ENCODE measurements around the gene MICAL2.

MICAL2 gene

DNA sequence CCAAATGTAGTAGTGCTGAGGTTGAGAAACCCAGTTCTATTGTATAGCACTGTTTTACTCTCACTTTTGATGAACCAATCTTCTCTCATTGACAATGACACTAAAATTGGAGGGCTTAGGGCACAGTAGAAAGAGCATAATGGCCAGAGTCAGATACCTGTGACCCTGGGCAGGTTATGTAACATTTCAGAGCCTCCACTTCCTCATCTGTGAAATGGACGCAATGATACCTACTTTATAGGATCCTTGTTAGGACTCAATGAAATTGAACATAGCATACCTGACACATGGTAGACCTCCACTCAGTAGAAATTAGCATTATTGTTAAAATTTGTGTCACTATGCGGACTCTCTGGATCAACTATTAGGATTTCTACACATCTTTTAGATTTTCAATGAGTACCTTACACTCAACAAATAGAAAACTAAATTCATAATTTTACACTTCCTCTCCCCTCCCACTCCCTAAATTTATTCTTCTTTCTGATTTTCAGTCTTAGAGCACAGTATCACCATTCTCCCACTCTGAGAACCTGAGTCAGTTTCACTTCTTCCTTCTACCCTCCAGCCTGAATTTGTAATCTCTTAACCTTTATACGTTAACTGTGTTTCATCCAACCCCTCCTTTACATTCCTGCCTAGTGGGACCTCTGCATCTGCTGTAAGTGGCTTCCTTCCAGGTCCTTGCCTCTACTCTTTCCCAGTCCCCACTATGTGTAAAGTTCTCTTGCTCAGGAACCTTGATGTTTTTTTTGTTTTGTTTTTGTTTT, 78.3 kb downstream of the MICAL2 start:
- DNase-seq (ENCODE audit: low read depth): no peak

DNA sequence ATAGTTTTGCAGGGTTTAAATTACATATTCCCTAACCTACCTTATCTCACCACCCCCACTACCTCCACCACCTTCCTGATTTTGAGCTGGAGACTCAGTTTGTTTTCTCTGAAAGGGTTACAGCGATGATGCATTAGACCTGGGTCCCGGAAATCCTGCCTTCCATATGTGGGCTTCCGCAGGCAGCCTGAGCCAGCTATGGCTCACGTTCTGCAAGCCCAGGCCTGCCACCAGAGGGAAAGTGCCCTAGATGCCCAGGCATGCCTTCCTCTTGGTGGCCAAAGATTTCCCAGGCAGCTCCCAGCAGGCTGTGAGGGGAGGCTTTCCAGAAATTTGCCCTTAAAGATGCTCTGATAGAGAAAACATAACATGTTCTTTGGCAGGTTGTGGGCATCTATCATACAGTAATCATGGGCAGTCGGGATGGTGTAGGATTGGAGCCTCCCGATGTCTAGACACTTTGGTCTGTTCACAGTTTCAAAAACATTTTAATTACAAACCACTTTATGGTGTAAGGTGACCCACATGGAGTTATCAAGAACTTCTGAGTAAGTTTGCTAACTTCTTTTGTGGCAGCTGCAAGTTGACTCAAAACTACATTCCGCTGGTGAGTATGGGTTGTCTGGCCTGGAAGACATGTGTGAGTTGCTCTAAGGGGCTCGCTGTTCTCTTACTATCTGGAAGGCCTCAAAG, 79.3 kb downstream of the MICAL2 start:
- peak; percentile 34 for DNase-seq (ENCODE audit: low read depth)

DNA sequence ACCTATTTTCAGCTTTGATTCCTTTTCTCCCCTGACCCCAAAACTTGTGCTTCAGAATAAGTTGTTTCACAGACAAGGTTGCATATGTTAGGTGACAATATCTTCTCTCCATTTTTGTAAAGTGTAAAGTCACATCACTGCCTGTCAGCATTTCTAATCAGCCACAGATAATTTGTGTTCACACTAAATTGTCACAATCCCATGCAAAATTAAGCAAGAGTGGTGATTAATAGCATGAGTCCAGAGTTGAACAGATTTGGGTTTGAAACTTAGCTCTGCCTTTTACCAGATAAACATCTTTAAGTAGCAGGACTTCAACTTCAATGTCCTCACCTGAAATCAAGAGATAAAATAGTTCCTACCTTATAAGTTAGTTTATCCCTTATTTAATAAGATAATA, 80.1 kb downstream of the MICAL2 start:
- no peak for DNase-seq (ENCODE audit: low read depth)

DNA sequence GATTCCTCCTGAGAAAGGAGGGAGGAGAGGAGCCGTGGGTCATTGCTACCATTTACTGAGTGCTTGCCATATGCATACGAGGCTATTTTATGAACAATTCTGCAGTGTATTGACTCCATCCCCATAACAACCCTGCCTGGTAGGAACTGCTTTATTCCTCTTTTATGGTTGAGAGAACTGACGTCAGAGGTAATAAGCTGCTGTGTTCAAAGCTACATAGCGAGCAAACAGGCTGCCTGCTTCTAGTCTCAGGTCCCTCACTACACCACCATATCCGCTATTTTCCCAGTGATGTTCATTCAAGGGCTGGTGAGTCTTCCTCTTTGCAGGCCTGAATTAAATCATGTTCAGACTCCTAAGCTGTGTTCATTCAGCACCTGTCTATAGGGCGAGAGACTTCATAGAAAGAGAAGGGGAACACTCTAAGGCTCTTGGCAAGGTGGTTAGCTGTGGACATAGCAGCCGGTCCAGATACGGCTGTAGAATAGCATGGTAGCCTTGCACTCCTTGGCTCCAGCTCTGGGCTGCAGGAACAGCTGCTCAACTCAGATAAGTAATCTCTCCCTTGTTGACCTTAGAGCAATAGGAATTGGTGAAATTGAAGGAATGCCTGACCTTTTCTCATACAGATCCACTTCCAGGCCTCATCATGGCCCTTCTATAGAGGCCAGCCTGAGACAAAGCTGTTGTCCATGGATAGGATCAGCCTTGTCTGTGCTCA, 82.6 kb downstream of the MICAL2 start:
- no peak for DNase-seq (ENCODE audit: low read depth)

DNA sequence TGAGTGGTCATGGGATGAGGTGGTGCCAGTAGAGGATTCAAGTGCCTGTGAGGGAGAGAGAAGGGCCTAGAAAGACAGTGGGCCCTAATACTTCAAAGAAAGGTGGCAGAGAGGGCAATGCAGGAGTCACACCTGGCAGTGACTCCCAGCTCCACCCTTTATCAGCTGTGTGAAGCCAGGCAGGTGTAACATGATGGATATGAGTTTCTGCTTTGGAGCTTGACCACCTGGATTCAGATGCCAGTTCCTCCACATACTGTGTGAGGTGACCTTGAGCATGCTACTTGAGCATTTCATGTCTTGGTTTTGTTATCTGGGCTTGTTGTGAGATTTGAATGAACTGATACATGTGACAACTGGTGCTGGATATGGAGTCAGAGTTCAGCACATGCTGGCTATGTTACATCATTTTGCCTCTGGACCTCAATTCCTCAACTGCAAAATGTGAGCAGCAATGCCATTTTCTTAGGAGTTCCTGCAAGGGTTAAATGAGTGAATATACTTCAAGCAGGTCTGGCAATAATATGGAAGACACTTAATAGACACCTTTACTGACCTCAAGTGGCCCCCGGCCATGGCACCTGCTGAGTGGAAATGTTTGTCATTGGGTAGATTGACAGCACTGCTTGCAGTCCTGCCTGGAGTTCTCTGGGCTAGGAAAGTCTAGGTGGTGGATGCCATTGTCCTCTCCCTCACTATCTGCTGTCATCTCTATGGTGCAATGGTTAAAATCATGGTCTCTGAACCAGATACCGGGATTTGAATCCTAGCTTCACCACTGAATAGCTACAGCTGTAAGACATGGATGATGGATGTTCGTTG, 83.3 kb downstream of the MICAL2 start:
- no peak for DNase-seq (ENCODE audit: low read depth)

DNA sequence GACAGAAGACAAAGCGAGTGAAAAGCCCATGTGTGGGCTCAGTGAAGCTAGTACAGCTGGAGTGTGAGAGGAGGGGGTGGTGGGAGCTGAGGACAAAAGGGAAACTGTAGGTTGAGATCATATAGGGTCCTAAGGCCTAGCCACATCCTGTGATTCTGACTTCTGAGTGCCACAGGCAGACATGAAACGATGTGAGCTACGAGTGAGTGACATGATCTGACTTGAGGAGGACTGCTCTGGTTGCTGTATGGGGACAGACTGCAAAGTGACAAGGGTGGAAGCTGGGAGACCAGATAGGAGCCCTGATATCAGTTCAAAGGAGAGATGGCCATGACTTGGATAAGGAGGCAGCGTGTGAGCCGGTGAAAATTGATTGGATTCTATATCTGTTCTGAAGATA, 85.4 kb downstream of the MICAL2 start:
- DNase-seq (ENCODE audit: low read depth): no peak

DNA sequence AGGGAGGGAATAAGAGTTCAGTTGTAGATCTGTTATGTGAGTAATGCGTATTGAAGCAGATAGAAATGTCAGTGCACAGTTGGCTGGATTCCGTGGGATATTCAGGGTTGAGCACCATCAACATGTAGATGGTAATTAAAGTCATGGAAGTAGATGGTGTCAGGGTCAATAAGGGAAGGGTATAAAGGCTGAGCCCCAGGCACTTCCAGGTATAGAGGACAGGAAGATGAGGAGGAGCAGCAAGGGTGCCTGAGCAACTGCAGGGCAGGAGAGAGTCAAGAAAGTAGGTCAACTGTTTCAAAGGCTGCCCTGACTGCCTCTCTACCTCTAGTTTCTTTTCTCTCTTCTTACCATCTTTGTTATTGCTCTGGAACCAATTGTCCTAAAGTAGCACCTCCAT, 85.9 kb downstream of the MICAL2 start:
- no peak for DNase-seq (ENCODE audit: low read depth)

DNA sequence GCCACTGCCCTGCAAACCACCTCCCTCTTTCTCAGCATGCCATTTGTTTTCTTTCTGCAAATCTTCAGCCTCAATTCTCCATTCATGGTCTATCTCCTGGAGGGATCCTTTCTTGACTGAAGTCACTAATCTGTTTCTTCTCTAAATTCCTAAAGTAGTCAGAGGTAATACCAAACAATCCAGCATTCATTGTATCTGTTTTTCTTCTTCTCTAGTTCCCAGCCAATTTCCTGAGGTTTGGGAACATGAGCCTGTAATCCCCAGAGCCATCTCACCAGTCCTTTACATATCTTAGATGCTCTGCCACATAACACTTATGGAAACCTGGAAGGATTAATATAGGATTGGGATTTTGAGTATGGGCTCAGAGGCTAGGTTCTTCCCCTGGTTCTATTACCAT, 86.5 kb downstream of the MICAL2 start:
- no peak for DNase-seq (ENCODE audit: low read depth)

DNA sequence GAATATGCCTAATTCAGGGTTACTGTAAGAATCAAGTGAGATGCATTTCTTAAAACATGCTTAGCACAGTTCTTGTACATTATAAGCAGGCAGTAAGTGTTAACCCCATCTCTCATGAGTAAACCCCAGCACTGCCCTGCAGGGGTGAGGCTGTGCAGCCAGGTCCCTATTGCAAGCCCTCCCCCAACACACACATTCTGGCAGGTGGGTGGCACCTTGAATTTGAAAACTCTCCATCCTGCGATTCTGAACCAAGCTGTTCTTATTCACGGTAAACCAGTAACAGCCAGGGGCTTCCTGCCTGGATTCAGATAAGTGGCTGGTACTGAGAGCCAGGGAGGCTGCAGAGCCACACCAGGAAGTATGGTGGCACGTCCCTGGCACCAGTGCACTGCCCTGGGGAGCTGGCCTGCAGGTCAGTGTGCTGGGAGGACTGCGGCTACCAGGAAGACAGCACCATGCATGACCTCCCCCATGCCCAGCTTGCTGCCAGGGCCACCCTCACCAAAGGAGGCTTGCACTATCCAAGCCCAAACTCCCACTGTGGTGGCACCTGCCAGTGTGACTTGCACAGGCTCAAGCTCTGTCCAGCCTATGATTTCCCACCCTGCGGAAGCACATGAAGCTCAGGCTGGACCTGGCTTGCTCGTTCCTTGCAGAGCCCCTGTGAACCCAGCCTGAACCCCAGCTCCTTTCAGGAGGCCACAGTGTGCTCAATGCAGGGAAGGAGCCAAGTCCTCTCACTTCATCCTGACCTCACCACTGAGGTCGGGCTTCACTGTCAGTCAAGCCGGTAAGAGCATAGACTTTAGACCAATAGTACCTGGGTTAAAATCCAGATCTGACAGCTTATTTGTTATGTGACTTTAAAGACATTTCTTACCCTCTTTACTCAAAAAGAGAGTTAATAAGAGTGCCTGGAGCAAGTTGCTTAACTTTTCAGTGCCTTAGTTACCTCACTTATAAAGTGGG, 88.1 kb downstream of the MICAL2 start:
- DNase-seq (ENCODE audit: low read depth): no peak

DNA sequence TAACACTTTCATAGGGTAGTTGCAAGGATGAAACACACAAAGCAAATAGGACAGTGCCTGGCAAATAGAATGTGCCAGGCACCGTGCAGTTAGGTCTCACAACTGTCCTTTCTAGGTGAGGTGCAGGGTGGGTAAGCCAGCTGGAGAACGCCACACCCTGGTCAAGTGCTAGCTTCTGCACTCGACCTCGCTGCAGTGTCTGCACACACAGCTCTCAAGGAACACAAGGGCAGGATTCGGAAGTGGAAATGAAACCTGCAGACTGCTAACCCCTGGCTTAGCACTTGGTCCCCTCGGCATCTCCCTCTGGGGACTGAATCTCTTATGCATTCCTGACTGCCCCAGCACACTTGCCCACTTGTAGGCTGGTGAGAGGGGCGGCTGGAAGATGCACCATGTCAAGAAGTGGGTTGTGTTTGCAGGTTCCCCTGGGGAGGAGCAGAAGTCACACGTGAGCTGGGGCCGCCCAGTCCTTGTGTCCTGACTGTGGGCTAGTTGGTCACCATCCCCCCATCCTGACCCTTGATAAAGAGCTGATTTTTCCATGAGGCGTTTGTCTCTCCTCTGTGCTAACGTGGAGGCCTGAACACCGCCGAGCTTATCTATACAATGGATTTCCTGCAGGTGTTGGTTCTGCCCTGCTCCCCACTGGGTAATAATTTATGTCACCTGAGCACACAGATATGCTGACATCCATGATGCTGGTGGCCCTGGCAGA, 89.0 kb downstream of the MICAL2 start:
- DNase-seq (ENCODE audit: low read depth): no peak

DNA sequence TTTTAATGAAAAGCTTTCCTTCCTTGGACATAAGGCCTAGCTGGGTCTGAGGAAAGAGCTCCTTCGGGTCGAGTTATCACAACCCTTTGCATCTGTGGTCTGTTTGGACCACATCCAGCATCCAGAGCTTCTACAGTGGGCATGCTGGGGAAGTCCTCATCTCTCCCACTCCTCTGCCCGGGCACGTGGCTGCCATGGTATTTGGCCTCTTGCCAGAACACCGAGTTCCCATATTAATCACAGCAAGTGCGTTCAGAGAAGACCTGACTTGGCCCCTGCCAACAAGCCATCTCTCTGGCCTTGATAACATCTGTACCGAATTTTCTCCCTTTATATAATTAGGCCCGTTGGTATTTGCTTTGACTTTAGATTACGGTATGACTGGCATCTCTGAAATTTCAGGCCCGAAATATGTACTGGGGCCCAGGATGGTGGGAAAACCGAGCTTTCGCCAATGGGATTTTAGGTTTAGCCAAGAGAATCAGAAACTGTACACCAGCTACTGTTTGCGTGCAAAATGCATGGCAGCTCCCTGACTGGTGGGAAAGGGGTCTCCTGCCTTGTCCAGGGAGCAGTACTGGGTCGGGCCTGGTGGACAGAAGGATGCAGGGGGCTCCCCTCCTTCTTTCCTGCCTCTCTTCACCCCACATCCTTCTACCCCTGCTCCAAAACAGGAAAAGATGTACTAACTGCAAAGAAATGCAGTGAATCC, 90.0 kb downstream of the MICAL2 start:
- no peak for DNase-seq (ENCODE audit: low read depth)

DNA sequence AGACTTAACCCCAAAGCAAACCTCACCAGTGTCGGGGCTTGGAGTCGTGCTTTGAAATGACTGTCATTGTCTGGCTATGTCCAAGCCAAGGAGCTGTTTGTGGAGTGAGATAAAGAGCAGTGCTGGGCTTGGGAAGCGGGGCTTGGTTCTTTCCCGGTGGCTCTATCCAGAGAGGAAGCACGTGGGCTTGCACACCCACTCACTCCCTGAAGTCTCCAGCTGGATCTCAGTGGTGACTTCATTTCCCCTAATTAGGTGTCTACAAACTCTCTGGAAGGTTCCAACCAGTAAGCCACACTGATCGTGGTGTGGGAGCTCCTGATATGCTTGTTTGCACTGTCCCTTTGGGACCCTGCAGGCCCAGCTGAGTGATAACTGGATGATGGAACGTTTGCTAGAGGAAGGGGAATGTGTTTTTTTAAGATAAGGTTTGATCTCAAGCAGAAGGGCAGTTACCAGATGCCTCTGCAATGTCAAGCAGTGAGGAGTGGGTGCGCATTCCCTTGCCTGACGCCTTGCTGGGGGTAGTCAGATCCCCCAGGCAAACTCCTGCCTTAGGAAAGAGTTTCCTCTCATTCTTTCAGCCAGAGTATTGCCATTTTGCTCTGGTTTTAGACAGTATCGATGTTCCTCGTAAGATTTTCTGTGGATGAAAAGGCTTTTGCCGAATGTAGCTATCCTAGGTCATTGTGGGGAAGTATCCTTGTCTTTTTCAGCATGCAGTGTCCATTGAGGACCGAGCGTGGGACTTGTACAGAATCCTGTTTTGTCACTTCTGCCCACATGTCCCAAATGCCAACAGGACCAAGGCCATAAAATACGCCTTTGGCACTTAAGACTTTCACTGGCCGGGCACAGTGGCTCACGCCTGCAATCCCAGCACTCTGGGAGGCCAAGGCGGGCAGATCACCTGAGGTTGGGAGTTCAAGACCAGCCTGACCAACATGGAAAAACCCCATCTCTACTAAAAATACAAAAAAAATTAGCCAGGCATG, 90.9 kb downstream of the MICAL2 start:
- no peak for DNase-seq (ENCODE audit: low read depth)

DNA sequence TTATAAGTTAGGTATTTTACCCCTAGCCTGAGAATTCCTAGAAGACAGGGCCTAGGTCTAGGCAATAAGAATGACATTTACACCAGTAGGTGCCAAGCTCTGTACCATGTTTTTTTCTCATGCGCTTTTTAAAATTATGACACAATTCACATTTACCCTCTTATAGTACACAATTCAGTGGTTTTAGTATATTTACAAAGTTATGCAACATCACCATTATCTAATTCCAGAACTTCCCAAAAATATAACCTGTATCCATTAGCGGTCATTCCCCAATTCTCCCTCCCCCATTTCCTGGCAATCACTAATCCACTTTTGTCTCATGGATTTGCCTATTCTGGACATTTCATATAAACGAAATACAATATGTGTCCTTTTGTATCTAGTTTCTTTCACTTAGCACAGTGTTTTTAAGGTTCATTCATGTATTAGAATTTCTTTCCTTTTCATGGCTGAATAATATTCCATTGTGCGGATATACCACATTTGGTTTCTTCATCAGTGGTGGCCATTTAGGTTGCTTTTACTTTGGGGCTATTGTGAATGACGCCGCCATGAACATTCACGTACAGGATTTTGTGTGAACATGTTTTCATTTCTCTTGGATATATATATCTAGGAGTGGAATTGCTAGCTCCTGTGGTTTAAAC, 92.4 kb downstream of the MICAL2 start:
- DNase-seq (ENCODE audit: low read depth): no peak

DNA sequence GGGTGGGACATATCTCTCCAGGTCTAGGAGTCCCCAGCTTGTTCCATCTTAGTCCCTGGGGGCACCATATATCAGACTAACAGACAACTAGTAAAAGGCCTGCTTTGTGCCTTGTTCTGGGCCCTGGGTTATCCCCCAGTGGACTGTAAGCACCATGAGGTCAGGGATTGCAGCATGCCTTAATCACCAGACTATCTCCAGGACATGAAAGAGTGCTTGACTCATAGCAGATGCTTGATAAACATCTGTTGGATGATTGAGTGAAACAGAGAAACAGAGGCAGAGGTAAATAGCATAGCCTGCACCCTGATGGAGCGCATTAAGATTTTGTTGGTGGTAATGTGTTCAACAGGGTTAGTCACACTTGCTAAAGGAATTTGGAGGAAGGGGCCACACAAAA, 94.1 kb downstream of the MICAL2 start:
- no peak for DNase-seq (ENCODE audit: low read depth)

DNA sequence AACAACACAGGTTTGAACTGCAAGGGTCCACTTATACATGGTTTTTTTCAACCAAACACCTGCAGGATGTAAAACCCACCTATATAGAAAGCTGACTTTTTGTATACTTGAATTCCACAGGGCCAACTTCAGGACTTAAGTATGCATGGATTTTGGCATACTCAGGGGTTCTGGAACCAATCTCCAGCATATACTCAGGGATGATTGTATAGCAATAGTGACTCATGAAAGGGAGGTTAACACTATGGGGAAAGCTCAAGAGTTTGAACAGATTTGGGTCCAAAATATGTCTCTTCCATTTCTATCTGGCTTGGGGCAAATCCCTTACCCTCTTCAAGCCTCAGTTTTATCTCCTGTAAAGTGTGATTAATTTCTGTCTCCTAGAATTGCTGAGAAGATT, 94.9 kb downstream of the MICAL2 start:
- DNase-seq (ENCODE audit: low read depth): no peak

DNA sequence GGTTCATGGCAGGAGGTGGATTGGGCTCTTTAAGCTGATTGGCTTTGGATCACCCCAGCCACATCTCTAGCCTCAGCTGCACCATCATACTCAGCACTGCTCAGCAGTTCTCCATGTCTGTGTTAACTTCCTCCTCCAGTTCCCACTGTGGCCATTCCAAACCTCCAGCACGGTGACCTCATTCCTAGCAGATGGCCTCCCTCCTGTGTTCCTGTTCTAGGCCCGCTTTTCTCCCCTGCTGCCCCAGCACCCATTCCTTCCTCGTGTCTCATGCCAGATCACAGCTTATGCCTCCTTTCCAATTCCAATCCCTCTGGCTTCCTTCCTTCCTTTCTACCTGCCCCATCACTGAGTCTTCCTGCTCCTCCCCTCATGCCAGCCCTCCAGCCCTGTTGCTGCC, 96.1 kb downstream of the MICAL2 start:
- DNase-seq (ENCODE audit: low read depth): no peak

DNA sequence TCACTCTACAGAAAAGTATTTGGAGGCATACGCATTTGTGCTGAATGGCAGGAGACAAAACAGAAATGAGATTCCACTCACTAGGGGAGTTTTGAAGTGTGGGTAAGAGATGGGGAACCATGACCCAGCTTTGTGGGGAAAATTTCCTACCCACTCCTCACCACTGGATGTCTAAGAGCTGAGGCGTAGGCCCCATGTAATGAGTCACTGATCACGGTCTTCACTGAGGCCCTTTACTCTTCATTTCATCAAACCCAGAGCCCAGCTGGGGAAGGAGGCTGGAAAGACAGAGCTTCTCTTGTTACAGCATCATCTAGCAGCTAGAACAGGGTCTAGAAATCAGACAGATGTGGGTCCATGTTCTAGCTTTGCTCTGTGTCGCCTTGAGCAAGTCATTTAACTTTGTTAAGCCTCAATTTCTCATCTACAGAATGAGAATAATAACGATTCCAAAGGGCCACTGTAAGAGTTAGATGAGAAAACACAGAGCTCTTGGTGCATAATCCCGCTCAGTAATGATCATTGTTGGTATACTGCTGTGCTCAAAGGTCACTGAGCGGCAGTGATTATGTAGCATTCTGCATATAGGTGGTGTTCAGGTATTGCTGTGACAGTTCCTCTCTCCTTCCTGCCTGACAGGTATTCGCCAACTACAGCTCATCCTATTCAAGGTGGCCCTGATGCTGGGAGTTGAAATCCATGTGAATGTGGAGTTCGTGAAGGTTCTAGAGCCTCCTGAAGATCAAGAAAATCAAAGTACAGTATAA, 97.2 kb downstream of the MICAL2 start:
- DNase-seq (ENCODE audit: low read depth): no peak

Measured in activated T-helper 9 cell treated with anti-CD3 and anti-CD28 coated beads, Interleukin-2, amount 50 U/mL, for 16 hours (primary cell).